ENCODE results near the gene ATP6V1G1. TPM values are rescaled to one million over a fixed set of nuclear protein-coding genes. Genes with fewer than 3 reads are reported as not detected.

ATP6V1G1 gene
- total RNA-seq, 2 experiments from 2014 or later: 144 to 148 TPM

DNA sequence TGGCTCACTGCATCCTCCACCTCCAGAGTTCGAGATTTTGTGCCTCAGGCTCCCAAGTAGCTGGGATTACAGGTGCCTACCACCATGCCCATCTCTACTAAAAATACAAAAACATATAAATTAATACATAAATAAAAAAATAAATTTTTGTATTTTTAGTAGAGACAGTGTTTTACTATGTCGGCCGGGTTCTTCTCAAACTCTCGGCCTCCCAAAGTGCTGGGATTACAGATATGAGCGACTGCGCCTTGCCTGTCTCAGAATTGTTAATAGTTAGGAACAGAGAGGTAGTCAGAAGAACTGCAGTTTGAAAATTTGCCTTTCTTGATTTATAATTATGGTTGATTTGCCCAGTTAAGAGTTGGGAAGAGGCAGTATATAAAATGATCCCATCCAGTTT is 2.8 kb downstream of the ATP6V1G1 start:
- Mint-ChIP-seq H3K27ac (peak overlapping the region; percentile 83), H3K27me3 (no peaks in the 10 kb centered on the region), H3K36me3 (ENCODE audit: low read depth) (peaks cover 66% of the 10 kb centered on the region), H3K4me3 (peak overlapping the region; percentile 99), H3K9me3 (no peaks in the 10 kb centered on the region), H3K4me1 (ENCODE audit: low read depth) (peaks cover 69% of the 10 kb centered on the region)
- TF ChIP-seq CTCF (IDR thresholded peaks at IDR 0.05): no peak
- Histone ChIP-seq H3K9me3 (ENCODE audit: control insufficient read depth in 1 of 2, insufficient read depth in 1 of 2, low read length in 2 of 2) (no peaks in the 10 kb centered on the region), H3K4me3 (ENCODE audit: low read length) (no peak overlapping the region), H3K4me1 (ENCODE audit: insufficient read depth, low read length) (peaks cover 63% of the 10 kb centered on the region), H3K36me3 (ENCODE audit: insufficient read depth, low read length) (peaks cover 26% of the 10 kb centered on the region), H3K27ac (ENCODE audit: low read depth in 1 of 2, low read length in 2 of 2) (no peak overlapping the region), H3K27me3 (ENCODE audit: control insufficient read depth in 1 of 2, insufficient read depth in 2 of 2, low read length in 2 of 2) (no peaks in the 10 kb centered on the region)
- CTCF ChIA-PET: interaction anchor here (3.7 kb wide), 1 partner anchor 63 kb away, joined by 38 read pairs; no protein-coding TSS in a partner anchor
- intact Hi-C loops (cut with DNase I, micrococcal nuclease): loop anchor here in 1 of 2 experiments (5.0 kb wide), 2 partner anchors 203 to 248 kb away; partner anchors contain the start of gene AKNA
- no peak for DNase-seq
- POLR2A ChIA-PET: interaction anchor here (3.8 kb wide), 2 partner anchors 21 to 62 kb away, joined by 35 to 60 read pairs; partner anchors contain the start of gene TMEM268
- ATAC-seq (ENCODE audit: poor library complexity): no peak

GRCh38 chr9:114591291-114591787 is 3.8 kb downstream of the ATP6V1G1 start:
- H3K36me3 Mint-ChIP-seq (ENCODE audit: low read depth): peaks cover 75% of the 10 kb centered on the region
- no peaks in the 10 kb centered on the region for H3K27me3 ChIP-seq (ENCODE audit: control insufficient read depth in 1 of 2, insufficient read depth in 2 of 2, low read length in 2 of 2)
- DNase-seq: peak in 1 of 14 experiments; percentile 9
- peaks cover 36% of the 10 kb centered on the region for H3K36me3 ChIP-seq (ENCODE audit: insufficient read depth, low read length)
- no peaks in the 10 kb centered on the region for H3K27me3 Mint-ChIP-seq
- peak overlapping the region; percentile 83 for H3K27ac Mint-ChIP-seq
- intact Hi-C loops (cut with DNase I, micrococcal nuclease): loop anchor here (1.0 to 5.0 kb wide), 3 partner anchors 62 to 249 kb away; partner anchors contain the start of gene AKNA (in 1 of the 2)
- peaks cover 77% of the 10 kb centered on the region for H3K4me1 Mint-ChIP-seq (ENCODE audit: low read depth)
- peak overlapping the region; percentile 74 for H3K4me3 Mint-ChIP-seq
- H3K4me3 ChIP-seq (ENCODE audit: low read length): peak overlapping the region; percentile 36
- ATAC-seq (ENCODE audit: poor library complexity): no peak
- POLR2A ChIA-PET: interaction anchor here (0.6 to 3.8 kb wide), 14 partner anchors 9 to 375 kb away, joined by 3 to 113 read pairs (median 9); partner anchors contain the start of genes AKNA, TMEM268 and WHRN
- CTCF ChIA-PET: interaction anchor here (1.3 to 3.7 kb wide), 5 partner anchors 13 to 62 kb away, joined by 7 to 38 read pairs (median 12); partner anchors contain the start of gene TMEM268
- H3K9me3 ChIP-seq (ENCODE audit: control insufficient read depth in 1 of 2, insufficient read depth in 1 of 2, low read length in 2 of 2): no peaks in the 10 kb centered on the region
- TF ChIP-seq CTCF (IDR thresholded peaks at IDR 0.05): no peak
- peak overlapping the region; percentile 71 to 73 for H3K27ac ChIP-seq (ENCODE audit: low read depth in 1 of 2, low read length in 2 of 2)
- H3K9me3 Mint-ChIP-seq: no peaks in the 10 kb centered on the region
- peaks cover 63% of the 10 kb centered on the region for H3K4me1 ChIP-seq (ENCODE audit: insufficient read depth, low read length)

- peaks cover 80% of the 10 kb centered on the region for H3K36me3 Mint-ChIP-seq (ENCODE audit: low read depth)
- Histone ChIP-seq H3K27me3 (ENCODE audit: control insufficient read depth in 1 of 2, insufficient read depth in 2 of 2, low read length in 2 of 2) (no peaks in the 10 kb centered on the region), H3K36me3 (ENCODE audit: insufficient read depth, low read length) (peaks cover 40% of the 10 kb centered on the region), H3K4me3 (ENCODE audit: low read length) (peak overlapping the region; percentile 36), H3K27ac (ENCODE audit: low read depth in 1 of 2, low read length in 2 of 2) (peak overlapping the region; percentile 71 to 73), H3K4me1 (ENCODE audit: insufficient read depth, low read length) (peaks cover 61% of the 10 kb centered on the region), H3K9me3 (ENCODE audit: control insufficient read depth in 1 of 2, insufficient read depth in 1 of 2, low read length in 2 of 2) (no peaks in the 10 kb centered on the region)
- H3K27ac Mint-ChIP-seq: peak overlapping the region; percentile 83
- peaks cover 81% of the 10 kb centered on the region for H3K4me1 Mint-ChIP-seq (ENCODE audit: low read depth)
- H3K27me3 Mint-ChIP-seq: no peaks in the 10 kb centered on the region
- POLR2A ChIA-PET: interaction anchor here (0.6 to 3.8 kb wide), 23 partner anchors 9 to 374 kb away, joined by 3 to 113 read pairs (median 7); partner anchors contain the start of genes AKNA, TMEM268, TNFSF8 and WHRN
- CTCF ChIA-PET: interaction anchor here (1.1 to 3.7 kb wide), 8 partner anchors 12 to 239 kb away, joined by 3 to 38 read pairs (median 10); partner anchors contain the start of genes AKNA and TMEM268
- H3K4me3 Mint-ChIP-seq: peak overlapping the region; percentile 74
- ATAC-seq (ENCODE audit: poor library complexity): no peak
- TF ChIP-seq CTCF (IDR thresholded peaks at IDR 0.05): no peak
- intact Hi-C loops (cut with DNase I, micrococcal nuclease): loop anchor here (1.0 to 5.0 kb wide), 6 partner anchors 20 to 250 kb away; partner anchors contain the start of gene AKNA (in 1 of the 2)
- DNase-seq: peak in 1 of 14 experiments; percentile 26
- no peaks in the 10 kb centered on the region for H3K9me3 Mint-ChIP-seq
Observed at GRCh38 chr9:114591849-114592248, 4.3 kb downstream of the ATP6V1G1 start.

Measured in CD4-positive, alpha-beta T cell (primary cell).